Activated CD4-positive, alpha-beta T cell treated with anti-CD3 and anti-CD28 coated beads, Interleukin-2, Interleukin-4, amounts not matched to agents 100 ng/mL and 50 ng/mL, durations not matched to agents 16 hours and 8 hours (primary cell): ENCODE results near the gene OSBPL3.

Source experiments
- DNase-seq: peaks from one replicate; pipeline ENCODE4 v3.0.0-alpha.2; 2020; ENCODE audit warnings: low spot score

Gene OSBPL3

GRCh38 chr7:24827589-24827988, 152.4 kb downstream of the OSBPL3 start:
- DNase-seq, result no peak

- DNase-seq, result peak; percentile 37
Observed at GRCh38 chr7:24827027-24827426, 153.0 kb downstream of the OSBPL3 start.

GRCh38 chr7:24826662-24827020, 153.3 kb downstream of the OSBPL3 start:
- peak; percentile 62 for DNase-seq

GRCh38 chr7:24825931-24826661, 153.9 kb downstream of the OSBPL3 start:
- peak; percentile 16 for DNase-seq

GRCh38 chr7:24825381-24825794, 154.6 kb downstream of the OSBPL3 start:
- DNase-seq, result no peak

GRCh38 chr7:24824896-24825295, 155.1 kb downstream of the OSBPL3 start:
- DNase-seq, result no peak

- no peak for DNase-seq
Observed at GRCh38 chr7:24824400-24824799, 155.6 kb downstream of the OSBPL3 start.

- DNase-seq, result no peak
Observed at GRCh38 chr7:24821754-24822054, 158.3 kb downstream of the OSBPL3 start.

GRCh38 chr7:24821045-24821753, 158.8 kb downstream of the OSBPL3 start:
- peak; percentile 90 for DNase-seq

GRCh38 chr7:24820730-24821044, 159.3 kb downstream of the OSBPL3 start:
- DNase-seq, result no peak

GRCh38 chr7:24819916-24820689, 159.9 kb downstream of the OSBPL3 start:
- peak; percentile 89 for DNase-seq

- DNase-seq, result no peak
Observed at GRCh38 chr7:24817339-24817738, 162.6 kb downstream of the OSBPL3 start.

- DNase-seq, result no peak
Observed at GRCh38 chr7:24816868-24817267, 163.1 kb downstream of the OSBPL3 start.

- DNase-seq, result peak; percentile 32
Observed at GRCh38 chr7:24812305-24812945, 167.6 kb downstream of the OSBPL3 start.

- no peak for DNase-seq
Observed at GRCh38 chr7:24808518-24808917, 171.5 kb downstream of the OSBPL3 start.

- DNase-seq, result no peak
Observed at GRCh38 chr7:24802300-24802699, 177.7 kb downstream of the OSBPL3 start.

GRCh38 chr7:24801883-24802282, 178.1 kb downstream of the OSBPL3 start:
- no peak for DNase-seq

GRCh38 chr7:24800667-24801066, 179.3 kb downstream of the OSBPL3 start:
- peak; percentile 49 for DNase-seq

GRCh38 chr7:24800073-24800472, 179.9 kb downstream of the OSBPL3 start:
- DNase-seq, result no peak

- no peak for DNase-seq
Observed at GRCh38 chr7:24799506-24799905, 180.5 kb downstream of the OSBPL3 start.

- no peak for DNase-seq
Observed at GRCh38 chr7:24798261-24798660, 181.7 kb downstream of the OSBPL3 start.

- no peak for DNase-seq
Observed at GRCh38 chr7:24797270-24797669, 182.7 kb downstream of the OSBPL3 start.

- no peak for DNase-seq
Observed at GRCh38 chr7:24795407-24795767, 184.6 kb downstream of the OSBPL3 start.
